Measurements from ENCODE around the gene STARD8.

- TF ChIP-seq POLR2A (IDR thresholded peaks at IDR 0.05), result no peak
- TF ChIP-seq CTCF (IDR thresholded peaks at IDR 0.05), result no peak
Measured at GRCh38 chrX:68735266-68735665, 87.8 kb downstream of the STARD8 start.
